Astrocyte (in vitro differentiated cells and primary cell): ENCODE results near the gene ERLIN1. TPM values are rescaled to one million over a fixed set of nuclear protein-coding genes. Genes with fewer than 3 reads are reported as not detected.

Experiments
- DNase-seq: peaks from one replicate; pipeline ENCODE4 v3.0.0-alpha.2; 2010; ENCODE audit warnings: low read depth
- FAIRE-seq: peaks from 2 replicates; lab custom pipeline; 2011; peaks lifted over from hg19 to GRCh38; lab: Jason Lieb, UNC
- H2AFZ ChIP-seq: 2 replicates; pipeline ENCODE4 v1.6.0; 2012; ENCODE audit warnings: low read depth, low read length, inconsistent platforms
- H3K27ac ChIP-seq: 2 replicates; pipeline ENCODE4 v1.5.1; 2011; ENCODE audit warnings: low read depth, low read length, inconsistent platforms
- H3K27me3 ChIP-seq: 2 replicates; pipeline ENCODE4 v1.6.0; 2011; ENCODE audit warnings: low read length, inconsistent platforms; ENCODE audit not compliant: insufficient read depth
- H3K36me3 ChIP-seq: 2 replicates; pipeline ENCODE4 v1.5.1; 2011; ENCODE audit warnings: low read length, inconsistent platforms; ENCODE audit not compliant: insufficient read depth
- H3K4me1 ChIP-seq: 2 replicates; pipeline ENCODE4 v1.5.1; 2011; ENCODE audit warnings: low read length, inconsistent platforms; ENCODE audit not compliant: insufficient read depth
- H3K4me2 ChIP-seq: 2 replicates; pipeline ENCODE4 v1.6.0; 2012; ENCODE audit warnings: low read length, inconsistent platforms
- H3K4me3 ChIP-seq: 2 replicates; pipeline ENCODE4 v1.5.1; 2011; ENCODE audit warnings: low read depth, mild to moderate bottlenecking, low read length, inconsistent platforms; ENCODE audit not compliant: insufficient read depth
- H3K79me2 ChIP-seq: 2 replicates; pipeline ENCODE4 v1.6.0; 2012; ENCODE audit warnings: mild to moderate bottlenecking, low read length, inconsistent platforms; ENCODE audit not compliant: insufficient read depth
- H3K9ac ChIP-seq: 2 replicates; pipeline ENCODE4 v1.6.0; 2012; ENCODE audit warnings: mild to moderate bottlenecking, low read length, inconsistent platforms
- H3K9me3 ChIP-seq: 2 replicates; pipeline ENCODE4 v1.5.1; 2012; ENCODE audit warnings: low read depth, mild to moderate bottlenecking, low read length, inconsistent platforms; ENCODE audit not compliant: insufficient read depth
- H4K20me1 ChIP-seq: 2 replicates; pipeline ENCODE4 v1.6.0; 2012; ENCODE audit warnings: low read length, inconsistent platforms; ENCODE audit not compliant: insufficient read depth
- H3K27ac Mint-ChIP-seq: one replicate; pipeline ENCODE4 v1.8.0; 2021; ENCODE audit warnings: mild to moderate bottlenecking, mixed read lengths; ENCODE audit not compliant: unreplicated experiment
- H3K27me3 Mint-ChIP-seq: one replicate; pipeline ENCODE4 v1.8.0; 2021; ENCODE audit warnings: low read depth, mixed read lengths; ENCODE audit not compliant: unreplicated experiment
- H3K36me3 Mint-ChIP-seq: one replicate; pipeline ENCODE4 v1.8.0; 2021; ENCODE audit warnings: low read depth, mixed read lengths; ENCODE audit not compliant: unreplicated experiment
- H3K4me1 Mint-ChIP-seq: one replicate; pipeline ENCODE4 v1.8.0; 2021; ENCODE audit warnings: low read depth, mixed read lengths; ENCODE audit not compliant: unreplicated experiment
- H3K4me3 Mint-ChIP-seq: one replicate; pipeline ENCODE4 v1.8.0; 2021; ENCODE audit warnings: mild to moderate bottlenecking, moderate library complexity, mixed read lengths; ENCODE audit not compliant: unreplicated experiment
- H3K9me3 Mint-ChIP-seq: one replicate; pipeline ENCODE4 v1.8.0; 2021; ENCODE audit warnings: mild to moderate bottlenecking, mixed read lengths; ENCODE audit not compliant: unreplicated experiment
- EZH2 ChIP-seq: IDR thresholded peaks from 2 replicates; pipeline ENCODE4 v1.6.1; 2012; ENCODE audit warnings: mild to moderate bottlenecking, low read length, inconsistent platforms; ENCODE audit not compliant: insufficient read depth
- total RNA-seq: library from RNA; stranded (reverse); gene quantifications from 2 replicates; pipeline ENCODE4 v1.2.1, GENCODE V29; 2021
- TF ChIP-seq, protein P1 (sequence below): IDR thresholded peaks from 2 replicates; pipeline ENCODE4 v1.5.1; 2011; ENCODE audit warnings: low read depth, mild to moderate bottlenecking, inconsistent platforms, low read length, moderate library complexity; ENCODE audit not compliant: insufficient read depth

Gene ERLIN1
- total RNA-seq, 1 donor from 2014 or later, result 22.7 TPM

DNA sequence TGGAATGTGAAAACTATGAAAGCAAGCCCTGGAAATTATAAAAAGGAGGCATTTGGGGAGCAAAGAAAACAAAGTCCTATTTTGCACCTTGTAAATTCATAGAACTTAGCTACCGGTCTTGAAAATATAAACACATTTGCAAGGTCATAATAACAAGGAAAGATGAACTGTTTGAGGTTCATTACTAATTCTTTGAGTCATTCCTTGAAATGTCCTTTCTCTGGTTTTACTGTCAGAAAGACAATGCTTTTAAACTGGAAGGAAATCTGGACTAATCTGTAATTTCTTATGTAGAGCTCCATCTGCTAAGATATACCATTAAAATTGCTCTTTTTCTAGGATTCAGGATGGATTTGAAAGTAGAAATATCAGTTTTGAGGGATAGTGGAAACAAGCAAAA lies 1.4 kb downstream of the ERLIN1 start:
- TF ChIP-seq, protein P1, sequence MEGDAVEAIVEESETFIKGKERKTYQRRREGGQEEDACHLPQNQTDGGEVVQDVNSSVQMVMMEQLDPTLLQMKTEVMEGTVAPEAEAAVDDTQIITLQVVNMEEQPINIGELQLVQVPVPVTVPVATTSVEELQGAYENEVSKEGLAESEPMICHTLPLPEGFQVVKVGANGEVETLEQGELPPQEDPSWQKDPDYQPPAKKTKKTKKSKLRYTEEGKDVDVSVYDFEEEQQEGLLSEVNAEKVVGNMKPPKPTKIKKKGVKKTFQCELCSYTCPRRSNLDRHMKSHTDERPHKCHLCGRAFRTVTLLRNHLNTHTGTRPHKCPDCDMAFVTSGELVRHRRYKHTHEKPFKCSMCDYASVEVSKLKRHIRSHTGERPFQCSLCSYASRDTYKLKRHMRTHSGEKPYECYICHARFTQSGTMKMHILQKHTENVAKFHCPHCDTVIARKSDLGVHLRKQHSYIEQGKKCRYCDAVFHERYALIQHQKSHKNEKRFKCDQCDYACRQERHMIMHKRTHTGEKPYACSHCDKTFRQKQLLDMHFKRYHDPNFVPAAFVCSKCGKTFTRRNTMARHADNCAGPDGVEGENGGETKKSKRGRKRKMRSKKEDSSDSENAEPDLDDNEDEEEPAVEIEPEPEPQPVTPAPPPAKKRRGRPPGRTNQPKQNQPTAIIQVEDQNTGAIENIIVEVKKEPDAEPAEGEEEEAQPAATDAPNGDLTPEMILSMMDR, result no peak
- no peak for TF ChIP-seq EZH2
- Mint-ChIP-seq H3K9me3 (no peaks in the 10 kb centered on the region), H3K27me3 (no peaks in the 10 kb centered on the region), H3K4me3 (peak overlapping the region; percentile 96), H3K4me1 (peaks cover 12% of the 10 kb centered on the region), H3K36me3 (no peaks in the 10 kb centered on the region), H3K27ac (no peak overlapping the region)
- H3K9me3 ChIP-seq, result no peaks in the 10 kb centered on the region
- no peak overlapping the region for H2AFZ ChIP-seq
- no peak overlapping the region for H3K27ac ChIP-seq
- DNase-seq (no peak), FAIRE-seq (no peak)
- no peaks in the 10 kb centered on the region for H3K27me3 ChIP-seq
- H3K4me1 ChIP-seq, result peaks cover 11% of the 10 kb centered on the region
- H3K4me3 ChIP-seq, result peak overlapping the region; percentile 92
- peaks cover 3% of the 10 kb centered on the region for H3K36me3 ChIP-seq
- no peaks in the 10 kb centered on the region for H4K20me1 ChIP-seq
- H3K9ac ChIP-seq, result peak overlapping the region; percentile 93
- peak overlapping the region; percentile 96 for H3K4me2 ChIP-seq
- H3K79me2 ChIP-seq, result peaks cover 44% of the 10 kb centered on the region

DNA sequence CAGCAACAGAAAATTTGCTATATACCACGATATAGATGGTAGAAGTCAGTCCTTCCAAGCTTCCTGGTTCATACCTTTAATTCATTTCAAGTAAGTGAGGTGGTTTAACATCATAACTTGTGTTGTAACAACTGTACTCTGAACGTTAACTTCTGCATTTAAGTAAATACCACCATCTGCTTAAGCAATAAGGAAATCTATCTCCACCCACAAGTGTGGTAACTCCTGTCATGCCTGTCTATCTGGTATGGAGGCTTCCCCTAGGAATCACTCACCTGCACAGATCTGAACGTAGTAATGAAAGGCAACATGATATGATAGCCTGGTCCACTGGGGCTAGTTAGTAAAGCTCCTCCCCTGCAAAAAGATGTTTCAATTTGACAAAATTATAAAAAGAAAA lies 2.3 kb downstream of the ERLIN1 start:
- H3K4me1 Mint-ChIP-seq, result peaks cover 12% of the 10 kb centered on the region
- Histone ChIP-seq H4K20me1 (no peaks in the 10 kb centered on the region), H3K27ac (no peak overlapping the region), H3K79me2 (peaks cover 44% of the 10 kb centered on the region), H3K9me3 (no peaks in the 10 kb centered on the region), H3K4me3 (no peak overlapping the region), H3K9ac (no peak overlapping the region), H3K27me3 (no peaks in the 10 kb centered on the region), H3K36me3 (peaks cover 5% of the 10 kb centered on the region), H3K4me1 (peaks cover 11% of the 10 kb centered on the region), H2AFZ (no peak overlapping the region), H3K4me2 (no peak overlapping the region)
- H3K36me3 Mint-ChIP-seq, result no peaks in the 10 kb centered on the region
- TF ChIP-seq, protein P1, result no peak
- TF ChIP-seq EZH2, result no peak
- DNase-seq (no peak), FAIRE-seq (no peak)
- no peak overlapping the region for H3K27ac Mint-ChIP-seq
- no peaks in the 10 kb centered on the region for H3K9me3 Mint-ChIP-seq
- no peak overlapping the region for H3K4me3 Mint-ChIP-seq
- H3K27me3 Mint-ChIP-seq, result no peaks in the 10 kb centered on the region

DNA sequence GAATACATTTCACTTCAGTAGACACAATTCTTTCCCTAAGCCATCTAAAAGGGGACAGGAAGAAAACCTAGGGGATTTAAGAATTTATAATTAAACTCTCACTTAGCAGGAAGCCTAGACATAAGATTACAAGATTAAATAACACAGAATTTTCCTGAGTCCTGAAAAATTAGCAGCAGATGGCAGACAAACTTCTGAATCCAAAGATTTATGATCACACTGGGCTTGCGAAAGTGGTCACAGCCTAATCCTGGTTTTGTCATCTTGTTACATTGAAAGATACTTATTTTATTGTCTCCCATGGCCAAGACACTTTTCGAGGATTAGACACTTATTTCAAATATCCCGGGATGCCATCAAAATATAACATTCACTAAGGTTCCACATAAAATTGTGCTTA lies 2.9 kb downstream of the ERLIN1 start:
- Histone ChIP-seq H4K20me1 (no peaks in the 10 kb centered on the region), H3K36me3 (peaks cover 7% of the 10 kb centered on the region), H3K27ac (no peak overlapping the region), H3K27me3 (no peaks in the 10 kb centered on the region), H3K9ac (no peak overlapping the region), H3K79me2 (peaks cover 42% of the 10 kb centered on the region), H3K4me2 (no peak overlapping the region), H2AFZ (no peak overlapping the region), H3K4me3 (no peak overlapping the region), H3K9me3 (no peaks in the 10 kb centered on the region), H3K4me1 (peaks cover 11% of the 10 kb centered on the region)
- Mint-ChIP-seq H3K9me3 (no peaks in the 10 kb centered on the region), H3K4me1 (peaks cover 12% of the 10 kb centered on the region), H3K27ac (no peak overlapping the region), H3K27me3 (no peaks in the 10 kb centered on the region), H3K36me3 (peaks cover 2% of the 10 kb centered on the region), H3K4me3 (no peak overlapping the region)
- TF ChIP-seq, protein P1, result no peak
- TF ChIP-seq EZH2, result no peak
- DNase-seq (no peak), FAIRE-seq (no peak)
